GM21723 (cell line): ENCODE data around the gene MORN1.

Experiments used
- ATAC-seq: cut with Tn5 transposase; IDR thresholded peaks from one replicate; pipeline ENCODE4 v1.9.1; 2021; ENCODE audit warnings: mild to moderate bottlenecking, moderate library complexity; ENCODE audit not compliant: unreplicated experiment

MORN1 gene

DNA sequence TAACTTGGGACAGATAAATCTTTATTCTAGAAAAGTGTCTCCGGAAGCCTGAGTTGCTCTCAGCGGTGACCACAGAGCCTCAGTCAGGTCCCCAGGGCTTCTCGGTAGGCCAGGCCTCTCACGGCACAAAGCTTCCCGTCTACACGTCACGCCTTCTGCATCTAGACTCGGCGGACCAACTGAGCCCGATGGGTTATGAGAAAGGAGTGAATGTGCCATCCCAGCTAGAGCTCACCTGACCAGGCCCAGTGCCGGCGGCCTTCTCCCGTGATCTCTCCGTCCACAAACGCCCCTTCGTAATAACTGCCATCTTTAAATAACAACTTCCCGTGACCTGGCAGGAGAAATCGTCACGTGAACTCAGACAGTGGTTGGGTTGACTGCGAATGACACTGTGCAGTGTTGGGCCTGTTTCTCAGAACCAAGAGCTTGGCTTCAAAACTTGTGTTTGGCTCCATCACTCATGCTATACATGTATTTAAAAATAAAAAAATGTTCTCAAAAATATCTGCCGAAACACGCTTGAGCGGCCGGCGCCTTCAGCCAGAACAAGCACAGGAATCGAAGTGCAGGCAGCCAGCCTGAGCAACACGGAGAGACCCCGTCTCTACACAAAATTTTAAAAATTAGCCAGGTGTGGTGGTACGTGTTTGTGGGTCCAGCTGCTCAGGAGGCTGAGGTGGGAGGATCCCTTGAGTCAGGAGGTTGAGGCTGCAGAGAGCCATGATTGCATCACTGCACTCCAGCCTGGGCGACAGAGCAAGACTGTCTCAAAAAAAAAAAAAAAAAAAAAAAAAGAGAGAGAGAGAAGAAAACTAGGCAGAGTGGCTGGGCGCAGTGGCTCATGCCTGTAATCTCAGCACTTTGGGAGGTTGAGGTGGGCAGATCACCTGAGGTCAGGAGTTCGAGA lies 3.1 kb downstream of the MORN1 start:
- no peak for ATAC-seq

- no peak for ATAC-seq
These were observed 4.4 kb downstream of the MORN1 start for GRCh38 chr1:2386636-2387611.

DNA sequence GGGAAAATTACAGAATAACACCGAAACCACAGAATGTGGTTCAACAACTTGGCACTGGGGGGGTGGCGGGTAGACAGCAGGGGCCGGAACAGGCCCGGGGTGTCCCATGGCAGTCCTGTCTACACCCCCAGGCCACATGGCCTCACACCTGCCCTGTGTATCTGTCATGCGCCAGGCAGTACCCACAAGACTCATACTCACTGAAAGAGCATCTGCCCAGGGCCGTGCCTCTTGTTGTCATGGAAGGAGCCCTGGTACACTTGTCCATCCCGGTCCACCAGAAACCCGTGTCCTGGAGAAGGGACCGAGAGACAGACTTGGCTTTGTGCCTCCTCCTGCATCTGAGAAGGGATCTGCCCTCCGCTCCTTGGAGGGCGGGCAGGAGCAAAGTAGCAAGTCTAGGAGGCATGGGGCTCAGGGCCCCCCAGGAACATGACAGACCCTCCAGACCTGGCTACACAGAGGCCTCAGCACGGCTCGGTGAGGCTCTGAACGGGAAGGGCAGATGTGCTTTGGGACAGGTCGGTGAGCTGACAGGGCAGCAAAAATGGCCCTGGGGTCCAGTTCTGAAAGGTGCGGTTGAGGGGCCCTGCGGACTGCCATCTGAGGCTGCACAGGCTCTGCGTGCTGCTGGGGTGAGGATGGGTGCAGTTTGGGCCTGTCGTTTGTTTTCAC lies 5.6 kb downstream of the MORN1 start:
- ATAC-seq, result no peak

- ATAC-seq, result no peak
These were observed 6.3 kb downstream of the MORN1 start for GRCh38 chr1:2384941-2385481.

DNA sequence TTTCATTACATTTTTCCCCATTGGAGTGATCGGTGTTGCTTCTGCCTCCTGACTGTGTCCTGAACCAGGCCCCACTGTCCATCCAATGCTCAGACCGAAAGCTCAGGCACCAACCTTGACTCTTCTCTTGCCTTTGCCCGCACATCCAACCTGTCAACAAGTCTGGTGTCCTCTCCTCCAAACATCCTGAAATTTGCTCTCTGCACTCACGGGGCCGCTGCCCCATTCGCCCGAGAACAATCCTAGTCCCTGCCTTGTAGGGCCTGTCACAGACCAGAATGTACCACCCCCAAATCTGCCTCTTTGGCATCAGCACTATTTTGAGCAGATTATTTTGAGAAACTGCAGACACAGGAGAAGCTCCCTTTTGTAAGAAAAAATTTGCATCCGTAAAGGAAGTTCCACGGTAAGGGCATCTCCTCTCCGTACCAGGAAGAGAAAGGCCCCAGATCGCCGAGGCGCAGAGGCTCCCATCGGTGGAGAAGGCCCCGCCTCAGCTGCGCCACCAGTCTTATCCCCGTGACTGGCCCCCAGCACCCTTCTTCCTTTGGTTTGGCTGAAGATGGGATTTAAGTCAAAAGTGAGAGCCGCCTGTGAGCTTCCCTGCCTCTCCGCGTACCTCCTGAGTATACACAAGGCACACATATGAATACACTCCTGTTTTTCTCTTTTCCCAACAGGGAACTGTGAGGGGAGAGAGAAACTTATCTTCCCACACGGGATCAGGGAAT lies 7.1 kb downstream of the MORN1 start:
- ATAC-seq, result no peak

- no peak for ATAC-seq
These were observed 7.8 kb downstream of the MORN1 start for GRCh38 chr1:2383576-2383975.

DNA sequence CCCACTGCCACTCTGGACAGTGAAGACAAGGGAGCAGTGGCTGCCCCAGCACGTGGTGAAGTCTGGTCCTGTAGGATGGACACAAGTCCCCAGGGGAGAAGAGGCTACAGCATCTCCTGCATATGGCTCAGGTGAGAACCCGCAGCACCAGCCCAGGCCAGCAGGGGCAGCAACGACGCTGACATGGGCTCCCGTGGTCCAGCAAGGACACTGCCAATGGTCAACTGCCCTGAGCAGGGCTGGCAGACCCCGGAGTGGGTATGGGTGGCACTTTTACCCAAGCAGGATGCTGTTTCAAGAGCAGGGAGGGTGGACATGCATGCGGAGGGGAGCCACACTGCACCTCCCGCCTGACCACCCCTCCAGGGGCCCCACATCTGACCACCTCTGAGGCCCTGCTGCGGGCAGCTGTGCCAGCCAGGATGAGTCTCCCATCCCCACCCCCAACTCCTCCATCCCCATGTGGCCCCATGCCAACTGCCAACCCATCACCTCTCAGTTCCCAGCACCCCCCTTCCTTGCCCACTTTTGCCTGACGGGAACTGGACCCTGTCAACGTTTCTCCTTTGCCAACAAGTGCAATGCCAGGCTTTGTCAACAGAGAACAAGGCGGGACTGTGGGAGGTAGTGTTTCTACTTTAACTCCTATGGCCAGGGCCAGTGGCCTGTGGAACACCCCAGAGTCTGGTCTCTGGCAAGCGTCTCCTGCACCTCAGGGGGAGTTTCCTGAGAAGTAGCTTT lies 8.6 kb downstream of the MORN1 start:
- no peak for ATAC-seq

- ATAC-seq, result no peak
These were observed 9.4 kb downstream of the MORN1 start for GRCh38 chr1:2381741-2382620.

DNA sequence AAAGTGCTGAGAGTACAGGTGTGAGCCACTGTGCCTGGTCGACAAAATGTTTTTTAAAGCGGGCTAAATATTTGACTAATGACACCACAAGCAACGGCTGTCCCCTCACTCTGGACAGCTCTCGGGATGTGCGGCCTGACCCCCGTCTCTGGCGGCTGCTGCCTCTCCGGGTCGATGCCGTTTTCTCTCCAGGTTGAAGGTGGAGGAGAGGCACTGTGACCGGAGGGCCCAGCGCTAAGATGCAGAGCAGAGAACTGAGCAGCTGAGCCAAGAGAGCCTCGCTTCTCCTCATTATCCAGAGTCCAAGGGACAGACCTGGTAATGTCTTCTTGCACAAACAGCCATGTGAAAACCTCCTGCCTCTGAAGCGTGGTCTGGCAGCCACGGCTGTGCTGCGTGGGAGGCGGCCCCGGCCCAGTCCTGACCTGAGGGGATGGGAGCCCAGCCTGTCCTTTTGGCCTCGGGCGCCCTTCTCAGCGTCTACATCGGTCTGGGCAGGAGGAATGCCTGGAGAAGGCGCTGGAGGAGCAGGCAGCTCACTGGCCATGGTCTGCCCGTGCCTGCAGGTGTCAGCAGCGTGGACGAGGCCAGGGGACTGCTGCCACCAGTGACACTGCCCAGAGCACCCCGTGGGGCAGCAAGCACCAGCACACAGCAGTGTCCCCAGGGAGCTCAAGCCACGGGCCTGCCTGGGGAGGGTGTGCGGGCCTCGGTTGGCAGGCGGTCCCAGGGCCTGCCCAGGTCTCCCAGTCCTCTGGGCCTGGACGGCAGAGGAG lies 10.3 kb downstream of the MORN1 start:
- ATAC-seq, result no peak

GRCh38 chr1:2379733-2380404 lies 11.5 kb downstream of the MORN1 start:
- no peak for ATAC-seq

- no peak for ATAC-seq
These were observed 12.2 kb downstream of the MORN1 start for GRCh38 chr1:2378956-2379732.

GRCh38 chr1:2378441-2378851 lies 12.9 kb downstream of the MORN1 start:
- ATAC-seq, result no peak

DNA sequence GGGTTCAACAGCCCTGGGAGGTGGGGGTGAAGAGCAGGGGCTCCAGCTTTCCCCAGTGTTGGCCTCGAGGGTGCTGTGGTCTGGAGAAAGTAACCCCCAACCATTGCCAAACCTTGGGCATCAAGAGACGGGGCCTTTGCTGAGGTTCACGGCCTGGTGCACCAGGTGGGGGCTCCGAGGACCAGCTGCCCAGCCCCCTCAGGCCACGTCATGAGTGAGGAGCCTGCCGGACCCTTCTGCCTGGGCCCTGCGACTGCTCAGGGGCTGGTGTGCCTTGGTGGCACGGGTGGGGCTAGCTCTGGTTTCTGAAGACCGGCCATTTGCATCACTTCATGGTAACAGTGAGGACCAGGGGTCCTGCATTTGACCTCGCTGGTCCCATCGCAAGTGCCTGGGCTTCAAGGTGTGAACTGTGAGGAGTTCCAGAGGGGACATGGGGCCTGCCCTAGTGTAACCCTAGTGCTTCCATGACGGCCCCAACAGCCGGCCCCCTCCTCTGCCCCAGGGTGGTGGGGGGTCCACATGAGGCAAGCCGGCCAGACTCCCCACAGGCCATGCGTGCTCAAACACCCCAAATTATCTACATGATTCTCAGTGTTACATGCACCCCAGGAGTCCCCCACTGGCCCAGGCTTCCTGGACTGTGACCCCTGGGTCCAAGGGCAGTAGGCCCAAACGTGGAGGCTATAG lies 13.5 kb downstream of the MORN1 start:
- ATAC-seq, result no peak

DNA sequence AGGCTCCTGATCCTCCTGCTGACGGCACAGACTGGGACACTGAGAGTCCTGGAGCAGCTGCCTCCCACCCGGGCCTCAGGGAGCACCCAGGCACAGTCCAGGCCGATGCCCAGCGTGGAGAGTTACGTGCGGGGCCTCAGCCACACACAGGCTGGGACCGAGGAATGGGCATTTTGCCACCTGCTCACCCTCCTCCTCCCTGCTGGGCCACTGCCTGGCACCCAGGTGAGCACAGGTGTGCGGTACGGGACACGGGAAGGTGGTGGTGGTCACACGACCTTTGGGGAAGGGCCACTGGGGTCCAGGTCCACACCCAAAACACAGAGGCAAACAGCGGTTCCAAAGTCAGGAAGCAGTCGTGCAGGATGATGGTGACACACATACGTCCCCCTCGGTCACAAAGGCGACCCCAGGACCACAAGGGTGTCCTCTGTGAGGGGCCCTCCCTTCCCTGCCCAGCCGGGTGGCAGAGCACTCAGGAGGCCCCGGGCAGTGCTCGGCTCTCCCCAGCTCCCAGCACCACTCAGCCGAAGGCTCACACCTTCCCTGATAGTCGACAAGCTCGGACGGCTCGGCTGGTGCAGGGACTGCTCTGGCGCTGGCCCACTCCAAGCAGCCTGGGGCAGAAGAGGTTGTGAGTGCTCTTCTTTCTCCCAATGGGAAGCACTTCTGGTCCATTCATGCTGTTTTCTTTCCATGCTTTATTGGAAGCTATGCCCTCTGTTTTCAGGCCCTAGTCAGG lies 14.3 kb downstream of the MORN1 start:
- ATAC-seq, result no peak

DNA sequence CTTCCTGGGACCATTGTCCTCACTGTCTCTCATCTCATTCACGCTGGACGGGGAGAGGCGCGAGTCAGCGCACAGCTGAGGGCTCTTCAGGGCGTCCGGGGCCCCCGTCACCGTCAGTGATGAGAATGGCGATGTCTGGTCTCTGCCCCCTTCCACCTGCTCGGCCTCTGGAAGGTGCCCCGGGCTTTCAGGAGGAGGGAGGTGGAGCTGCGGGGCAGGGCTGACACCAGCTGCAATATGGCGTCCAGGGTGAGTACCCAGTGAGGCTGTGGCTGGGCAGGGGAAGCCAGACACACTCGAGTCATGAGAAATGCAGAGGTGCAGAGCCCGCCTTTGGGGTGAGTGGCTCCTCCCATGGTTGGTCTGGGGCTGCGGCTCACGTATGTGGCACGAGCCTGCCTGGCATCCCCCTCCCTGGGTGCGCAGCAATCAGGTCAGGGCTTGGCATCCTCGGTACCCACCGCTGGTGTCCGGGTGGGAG lies 15.1 kb downstream of the MORN1 start:
- ATAC-seq, result no peak
